Adipocyte (in vitro differentiated cells): ENCODE measurements around the gene CCDC28A.
A peak's percentile ranks its signal among the peaks of the same experiment; 100 is the strongest.
"Not testable (repeated sequence)": the region's sequence is repeated elsewhere in the genome, so short reads cannot be mapped to it uniquely, and the experiment has no call there.

Experiments
- DNase-seq: peaks from one replicate; pipeline ENCODE4 v3.0.0-alpha.2; 2015; ENCODE audit warnings: low read depth
- H3K27me3 ChIP-seq: replicated peaks from 2 replicates; pipeline ENCODE4 v1.7.0; 2013; ENCODE audit warnings: mild to moderate bottlenecking, low read length, moderate library complexity; ENCODE audit not compliant: control insufficient read depth, insufficient read depth
- H3K36me3 ChIP-seq: 2 replicates; pipeline ENCODE4 v1.7.0; 2013; ENCODE audit warnings: low read length, mild to moderate bottlenecking, moderate library complexity; ENCODE audit not compliant: control insufficient read depth, insufficient read depth, severe bottlenecking
- H3K4me1 ChIP-seq: 2 replicates; pipeline ENCODE4 v1.7.0; 2013; ENCODE audit warnings: mild to moderate bottlenecking, low read length, moderate library complexity; ENCODE audit not compliant: control insufficient read depth, insufficient read depth
- H3K4me3 ChIP-seq: 2 replicates; pipeline ENCODE4 v1.7.0; 2013; ENCODE audit warnings: mild to moderate bottlenecking, low read length, moderate library complexity
- H3K9ac ChIP-seq: 2 replicates; pipeline ENCODE4 v1.7.0; 2013; ENCODE audit warnings: mild to moderate bottlenecking, low read length, moderate library complexity
- H3K9me3 ChIP-seq: 2 replicates; pipeline ENCODE4 v1.7.0; 2013; ENCODE audit warnings: mild to moderate bottlenecking, low read length, moderate library complexity; ENCODE audit not compliant: control insufficient read depth

The CCDC28A gene

DNA sequence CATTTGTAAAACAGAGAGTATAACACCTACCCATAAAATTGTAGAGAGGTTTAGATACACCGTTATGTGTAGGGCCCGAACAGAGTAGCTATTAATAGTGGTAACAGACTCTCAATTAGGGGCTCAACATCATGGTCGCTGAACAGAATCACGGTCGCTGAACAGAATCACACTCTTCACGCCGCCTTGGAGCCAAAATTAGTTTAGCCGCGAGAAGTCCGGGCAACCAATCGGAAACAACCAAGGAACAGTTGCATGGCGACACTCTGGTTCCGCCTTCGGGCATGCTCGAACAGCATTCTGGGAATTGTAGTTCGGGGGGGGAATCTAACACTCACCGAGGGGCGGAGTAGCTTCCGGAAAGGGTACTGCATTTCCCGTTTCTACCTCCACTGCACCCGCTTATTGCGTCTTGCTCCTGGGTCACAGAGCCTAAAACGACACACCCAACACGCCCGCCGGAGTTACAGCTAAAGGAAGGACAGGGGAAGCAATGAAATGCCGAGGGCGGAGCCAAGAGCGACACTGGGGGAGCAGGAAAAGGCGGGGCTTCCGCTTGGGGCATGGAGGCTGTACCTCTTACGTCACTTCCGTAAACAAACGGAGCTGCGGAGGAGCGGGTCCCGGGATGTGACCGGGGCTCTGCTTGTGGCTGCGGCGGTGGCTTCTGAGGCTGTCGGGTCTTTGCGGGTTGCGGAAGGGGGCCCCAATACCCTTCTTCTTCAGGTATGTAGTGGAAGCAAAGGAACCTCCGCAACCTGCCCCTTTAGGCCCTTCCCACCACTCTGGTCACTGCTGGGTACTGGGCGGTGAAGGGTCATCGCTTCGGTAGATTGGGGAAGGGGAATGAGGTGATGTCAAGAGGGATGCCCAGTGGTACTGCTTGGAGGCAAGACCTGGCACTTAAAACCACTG is at the start of gene CCDC28A:
Gene CCDC28A, plus strand, starts transcription at position 593 of the 915 bp plus-strand sequence. CDS start 2,352 bp downstream, outside the sequence.
- H3K9me3 ChIP-seq: no peaks in the 10 kb centered on the region
- no peaks in the 10 kb centered on the region for H3K36me3 ChIP-seq

DNA sequence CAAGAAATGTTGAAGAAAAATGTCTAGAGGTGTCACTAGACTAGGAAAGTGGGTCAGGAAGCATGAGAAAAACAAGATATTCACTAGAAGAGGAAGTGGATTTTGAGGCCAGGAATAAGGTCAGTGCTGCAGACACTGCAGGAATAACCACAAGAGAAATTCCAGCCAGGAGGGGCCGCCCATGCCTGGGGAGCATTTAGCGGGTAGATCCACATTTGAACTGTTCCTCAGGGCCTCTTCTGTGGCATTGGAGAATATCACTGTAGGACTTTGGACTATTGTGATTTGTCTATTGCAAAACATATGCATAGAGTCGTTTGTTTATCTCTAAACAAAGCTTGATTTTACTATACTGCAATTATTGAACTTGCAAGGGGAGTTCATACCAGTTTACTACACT is 49.6 kb upstream of the CCDC28A start:
- Histone ChIP-seq H3K9ac (no peak overlapping the region), H3K27me3 (no peaks in the 10 kb centered on the region), H3K36me3 (no peaks in the 10 kb centered on the region), H3K4me3 (no peak overlapping the region), H3K9me3 (no peaks in the 10 kb centered on the region), H3K4me1 (peaks cover 27% of the 10 kb centered on the region)
- DNase-seq: no peak

More for the DNA sequence above, at the start of gene CCDC28A:
- Histone ChIP-seq H3K4me3 (peak within 1 kb of the TSS; percentile 94), H3K27me3 (no peaks in the 10 kb centered on the region), H3K9ac (peak within 1 kb of the TSS; percentile 94), H3K4me1 (peaks cover 9% of the 10 kb centered on the region)
- DNase-seq: peak; percentile 98

DNA sequence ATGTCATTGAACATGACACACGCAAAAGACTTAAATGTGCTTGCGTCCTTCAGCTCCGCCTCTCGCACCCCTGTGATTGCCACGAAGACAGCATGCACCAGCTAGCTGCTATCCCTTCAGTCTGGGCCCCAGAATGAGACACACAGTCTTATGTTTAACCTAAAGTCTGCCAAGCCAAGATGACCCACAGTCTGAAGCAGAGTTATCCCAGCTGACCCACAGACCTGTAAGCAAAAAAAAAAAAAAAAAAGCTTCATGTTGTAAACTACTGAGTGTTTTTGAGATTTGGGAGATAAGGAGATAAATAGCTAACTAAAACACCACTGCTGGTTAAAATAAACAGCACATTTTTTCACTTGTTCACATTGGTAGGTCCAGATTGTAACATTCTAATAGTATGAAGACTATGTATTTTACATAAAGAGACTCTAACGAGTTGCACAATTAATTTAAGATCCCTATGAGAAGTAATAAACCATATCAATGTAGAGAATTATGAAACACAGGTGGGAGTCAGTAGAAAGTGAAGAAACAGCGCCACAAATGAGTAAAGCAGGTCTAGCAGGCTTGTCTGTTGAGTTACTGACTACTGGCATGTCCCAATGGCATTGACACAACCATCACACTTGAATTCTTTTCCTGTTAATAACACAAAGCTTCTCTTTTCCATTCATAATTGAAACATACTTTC is 47.4 kb upstream of the CCDC28A start:
- no peak overlapping the region for H3K4me3 ChIP-seq
- no peak for DNase-seq
- no peak overlapping the region for H3K9ac ChIP-seq
- no peaks in the 10 kb centered on the region for H3K36me3 ChIP-seq
- no peaks in the 10 kb centered on the region for H3K9me3 ChIP-seq
- H3K4me1 ChIP-seq: peaks cover 19% of the 10 kb centered on the region
- no peaks in the 10 kb centered on the region for H3K27me3 ChIP-seq

DNA sequence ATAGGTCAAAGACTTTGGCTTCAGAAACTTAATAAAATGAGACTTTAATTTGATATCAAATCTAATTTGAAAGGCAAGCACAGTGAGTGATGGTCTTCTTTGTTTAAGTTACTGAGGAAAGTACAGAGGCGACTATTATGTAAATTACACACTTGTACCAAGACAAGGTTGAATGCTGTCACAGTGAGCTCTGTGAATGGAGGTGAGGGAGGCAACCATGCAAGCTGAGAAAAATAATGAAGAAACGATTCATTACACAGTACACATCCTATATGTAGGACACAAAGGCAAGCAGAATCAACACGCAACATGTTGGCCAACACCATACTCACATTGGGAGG is 46.8 kb upstream of the CCDC28A start:
- peaks cover 19% of the 10 kb centered on the region for H3K4me1 ChIP-seq
- no peak overlapping the region for H3K4me3 ChIP-seq
- H3K9me3 ChIP-seq: no peaks in the 10 kb centered on the region
- DNase-seq: no peak
- H3K36me3 ChIP-seq: no peaks in the 10 kb centered on the region
- H3K27me3 ChIP-seq: no peaks in the 10 kb centered on the region
- H3K9ac ChIP-seq: no peak overlapping the region

DNA sequence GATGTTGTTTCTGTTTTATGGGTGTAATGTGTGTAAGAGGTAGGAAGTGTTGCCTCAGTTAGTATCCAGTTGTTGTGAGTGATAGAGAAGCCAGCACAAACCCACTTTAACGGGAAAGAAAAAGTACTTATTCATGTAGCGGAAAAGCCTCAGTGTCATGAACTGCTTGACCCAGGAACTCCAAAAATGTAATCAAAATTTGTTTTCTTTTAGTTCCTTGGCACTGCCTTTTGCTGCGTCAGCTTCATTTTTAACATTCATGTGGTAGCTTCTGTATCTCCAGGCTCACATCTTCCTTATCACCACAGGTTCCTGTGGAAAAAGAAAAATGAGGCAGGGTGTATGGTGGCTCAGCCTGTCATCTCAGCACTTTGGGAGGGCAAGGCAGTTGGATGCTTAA is 46.4 kb upstream of the CCDC28A start:
- H3K9ac ChIP-seq: no peak overlapping the region
- H3K9me3 ChIP-seq: no peaks in the 10 kb centered on the region
- H3K27me3 ChIP-seq: no peaks in the 10 kb centered on the region
- DNase-seq: no peak
- no peak overlapping the region for H3K4me3 ChIP-seq
- H3K36me3 ChIP-seq: no peaks in the 10 kb centered on the region
- peaks cover 19% of the 10 kb centered on the region for H3K4me1 ChIP-seq

DNA sequence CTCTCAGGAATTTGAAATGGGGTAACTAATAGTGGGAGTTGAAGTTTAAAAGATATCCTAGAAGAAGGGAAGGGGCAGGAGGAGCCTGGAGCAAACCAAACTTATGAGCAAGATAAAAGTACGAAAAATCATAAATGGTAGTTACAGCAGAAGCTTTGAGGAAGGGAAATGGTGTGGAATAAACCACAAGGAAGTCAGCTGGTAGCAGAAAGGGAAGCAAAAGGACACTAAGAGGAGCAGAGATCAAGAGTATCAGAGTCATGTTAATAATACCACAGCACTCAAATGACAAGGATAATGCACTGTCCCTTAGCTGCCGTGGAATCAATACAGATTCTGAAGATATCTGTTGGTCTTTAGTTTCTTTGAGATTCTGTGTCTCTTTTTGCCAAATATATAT is 44.9 kb upstream of the CCDC28A start:
- H3K9ac ChIP-seq: no peak overlapping the region
- H3K4me3 ChIP-seq: no peak overlapping the region
- H3K27me3 ChIP-seq: no peaks in the 10 kb centered on the region
- H3K4me1 ChIP-seq: peaks cover 12% of the 10 kb centered on the region
- no peaks in the 10 kb centered on the region for H3K36me3 ChIP-seq
- H3K9me3 ChIP-seq: no peaks in the 10 kb centered on the region
- no peak for DNase-seq

DNA sequence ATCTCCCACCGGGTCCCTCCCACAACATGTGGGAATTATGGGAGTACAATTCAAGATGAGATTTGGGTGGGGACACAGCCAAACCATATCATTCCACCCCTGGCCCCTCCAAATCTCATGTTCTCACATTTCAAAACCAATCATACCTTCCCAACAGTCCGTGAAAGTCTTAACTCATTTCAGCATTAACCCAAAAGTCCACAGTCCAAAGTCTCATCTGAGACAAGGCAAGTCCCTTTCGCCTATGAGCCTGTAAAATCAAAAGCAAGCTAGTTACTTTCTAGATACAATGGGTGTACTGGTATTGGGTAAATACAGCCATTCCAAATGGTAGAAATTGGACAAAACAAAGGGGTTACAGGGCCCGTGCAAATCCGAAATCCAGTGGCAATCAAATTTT is 43.5 kb upstream of the CCDC28A start:
- H3K36me3 ChIP-seq, H3K4me1 ChIP-seq, H3K9ac ChIP-seq, DNase-seq, H3K9me3 ChIP-seq, H3K27me3 ChIP-seq, H3K4me3 ChIP-seq: not testable (repeated sequence)

DNA sequence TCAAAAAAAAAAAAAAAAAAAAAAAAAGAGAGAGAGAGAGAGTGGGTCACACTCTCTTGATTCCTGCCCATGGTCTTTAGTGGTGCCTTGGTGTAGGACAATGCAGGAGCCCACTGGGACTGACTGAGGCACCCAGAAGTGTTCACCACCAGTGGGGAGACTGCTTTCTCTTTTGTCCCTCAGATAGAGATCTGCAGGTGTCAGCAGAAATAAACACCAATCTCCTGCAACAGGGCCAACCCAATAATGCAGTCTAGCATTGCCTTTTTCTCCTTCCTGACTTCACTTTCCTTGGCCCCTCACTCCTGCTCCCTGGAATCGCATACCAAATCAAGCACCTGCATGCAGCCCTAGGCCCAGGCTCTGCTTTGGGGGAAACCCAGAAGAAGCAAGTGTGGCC is 39.0 kb upstream of the CCDC28A start:
- no peaks in the 10 kb centered on the region for H3K27me3 ChIP-seq
- H3K4me1 ChIP-seq: no peaks in the 10 kb centered on the region
- DNase-seq: no peak
- H3K36me3 ChIP-seq: no peaks in the 10 kb centered on the region
- H3K9ac ChIP-seq: no peak overlapping the region
- no peaks in the 10 kb centered on the region for H3K9me3 ChIP-seq
- no peak overlapping the region for H3K4me3 ChIP-seq

DNA sequence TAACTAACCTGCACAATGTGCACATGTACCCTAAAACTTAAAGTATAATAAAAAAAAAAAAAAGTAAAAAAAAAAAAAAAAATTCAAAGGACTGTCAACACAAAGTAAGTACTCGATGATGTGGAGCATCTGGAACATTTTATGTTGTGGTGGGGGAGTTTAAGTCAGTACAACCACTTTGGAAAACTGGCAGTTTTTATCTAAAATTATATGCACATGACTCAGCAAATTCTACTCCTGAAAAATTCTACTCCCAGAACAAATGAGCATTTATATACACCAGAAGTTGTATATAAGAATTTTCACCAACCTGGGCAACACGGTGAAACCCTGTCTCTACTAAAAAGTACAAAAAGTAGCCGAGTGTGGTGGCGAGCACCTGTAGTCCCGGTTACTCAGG is 36.9 kb upstream of the CCDC28A start:
- H3K9me3 ChIP-seq: no peaks in the 10 kb centered on the region
- H3K4me1 ChIP-seq: no peaks in the 10 kb centered on the region
- no peaks in the 10 kb centered on the region for H3K27me3 ChIP-seq
- no peak overlapping the region for H3K9ac ChIP-seq
- no peaks in the 10 kb centered on the region for H3K36me3 ChIP-seq
- DNase-seq: no peak
- no peak overlapping the region for H3K4me3 ChIP-seq

DNA sequence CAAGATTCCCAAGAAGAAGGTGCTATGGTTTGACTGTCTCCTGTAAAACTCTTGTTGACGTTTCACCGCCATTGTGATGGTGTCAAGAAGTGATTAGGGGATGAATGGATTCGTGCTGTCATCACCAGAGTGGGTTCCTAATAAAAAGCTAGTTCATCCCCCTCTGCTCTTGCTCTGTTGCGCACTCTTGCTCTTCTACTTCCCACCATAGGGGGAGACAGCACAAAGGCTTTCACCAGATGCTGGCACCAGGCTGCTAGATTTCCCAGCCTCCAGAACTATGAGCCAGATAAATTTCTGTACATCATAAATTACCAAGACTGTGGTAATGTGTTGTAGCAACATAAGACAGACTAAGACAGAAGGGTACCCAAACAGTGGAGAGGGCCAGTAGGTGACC is 21.6 kb upstream of the CCDC28A start:
- Histone ChIP-seq H3K9me3 (no peaks in the 10 kb centered on the region), H3K9ac (no peak overlapping the region), H3K4me3 (no peak overlapping the region), H3K27me3 (no peaks in the 10 kb centered on the region), H3K4me1 (peaks cover 4% of the 10 kb centered on the region), H3K36me3 (no peaks in the 10 kb centered on the region)
- DNase-seq: no peak

DNA sequence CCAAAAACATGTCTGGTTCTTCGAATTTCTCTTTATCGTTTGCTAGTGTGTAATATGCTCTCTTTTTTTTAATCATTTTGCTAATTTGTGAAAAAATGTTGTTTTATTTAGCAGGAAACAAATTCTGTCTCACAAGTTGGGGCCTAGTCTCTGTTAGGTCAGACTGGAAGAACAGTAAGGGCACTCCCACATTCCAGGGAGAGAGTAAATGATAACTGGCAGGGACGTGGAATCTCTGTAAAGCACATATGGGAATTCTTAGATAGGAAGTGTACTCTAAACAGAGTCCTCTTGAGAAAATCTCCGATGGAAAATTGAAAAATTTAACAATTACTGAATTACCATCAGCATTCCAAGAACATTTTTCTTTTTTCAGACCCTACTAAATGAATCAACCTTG is 16.4 kb upstream of the CCDC28A start:
- Histone ChIP-seq H3K9ac (no peak overlapping the region), H3K4me1 (no peaks in the 10 kb centered on the region), H3K27me3 (no peaks in the 10 kb centered on the region), H3K36me3 (no peaks in the 10 kb centered on the region), H3K4me3 (no peak overlapping the region), H3K9me3 (no peaks in the 10 kb centered on the region)
- DNase-seq: peak; percentile 7
